T-cell (primary cell): Measurements from ENCODE around the gene C6orf15. TPM values are rescaled to one million over a fixed set of nuclear protein-coding genes. Genes with fewer than 3 reads are reported as not detected.

ENCODE experiments used
- ATAC-seq, 4 experiments: fragments of 200-7000 bp in 3 of 4; fragments of 150-1000 bp in 1 of 4; cut with Tn5 transposase; replicated peaks in 1 of 4; 1 replicate in 3 of 4; 2 replicates in 1 of 4; pipeline ENCODE4 v1.10.0; 2021; ENCODE audit warnings: moderate library complexity in 3 of 4, mild to moderate bottlenecking in 2 of 4, moderate number of reproducible peaks in 1 of 4
- CTCF ChIA-PET, 2 donors: fragments of 300-600 bp; sonication (Branson Sonifier 250); formaldehyde crosslinking; loops; one replicate each; lab custom pipeline; 2022; ENCODE audit warnings: antibody characterized with exemption in 2 of 2; lab: Charles Lee
- POLR2A ChIA-PET, 2 donors: fragments of 300-600 bp; sonication (Branson Sonifier 250); formaldehyde crosslinking; loops; one replicate each; lab custom pipeline; 2022; ENCODE audit warnings: antibody characterized with exemption in 2 of 2; lab: Charles Lee
- DNase-seq, 35 experiments: peaks; one replicate each; pipeline versions ENCODE4 v3.0.0 to v3.0.0-alpha.2; 2013 to 2023
- H3K27ac ChIP-seq: one replicate; pipeline ENCODE4 v1.5.1; 2013; ENCODE audit warnings: low read length
- H3K27me3 ChIP-seq, 2 experiments: replicated peaks in 1 of 2; 1 replicate in 1 of 2; 2 replicates in 1 of 2; pipeline versions ENCODE4 v1.6.1 to v1.7.0; 2013; ENCODE audit warnings: low read length in 1 of 2, mixed read lengths in 1 of 2; ENCODE audit not compliant: control insufficient read depth in 2 of 2, insufficient read depth in 2 of 2; ENCODE audit errors: extremely low read depth in 1 of 2
- H3K36me3 ChIP-seq, 2 donors: 1 replicate in 1 of 2; 2 replicates in 1 of 2; pipeline versions ENCODE4 v1.6.1 to v1.7.0; 2013; ENCODE audit warnings: low read length in 1 of 2; ENCODE audit not compliant: control insufficient read depth in 2 of 2, insufficient read depth in 1 of 2; ENCODE audit errors: extremely low read depth in 1 of 2
- H3K4me1 ChIP-seq, 2 experiments: 1 replicate in 1 of 2; 2 replicates in 1 of 2; pipeline versions ENCODE4 v1.6.1 to v1.7.0; 2013; ENCODE audit warnings: low read length in 2 of 2, mixed read lengths in 1 of 2; ENCODE audit not compliant: insufficient read depth in 2 of 2, control insufficient read depth in 1 of 2; ENCODE audit errors: extremely low read depth in 1 of 2
- H3K4me3 ChIP-seq, 2 donors: 1 replicate in 1 of 2; 2 replicates in 1 of 2; pipeline versions ENCODE4 v1.5.1 to v1.7.0; 2013; ENCODE audit warnings: mild to moderate bottlenecking in 2 of 2, low read length in 1 of 2, moderate library complexity in 1 of 2; ENCODE audit not compliant: control insufficient read depth in 1 of 2; ENCODE audit errors: extremely low read depth in 1 of 2
- H3K9me3 ChIP-seq: 2 replicates; pipeline ENCODE4 v1.7.0; 2013
- H3K27ac Mint-ChIP-seq, 2 donors: one replicate each; pipeline ENCODE4 v1.8.0; 2020 to 2021; ENCODE audit warnings: mild to moderate bottlenecking in 2 of 2, mixed read lengths in 2 of 2
- H3K27me3 Mint-ChIP-seq, 2 donors: one replicate each; pipeline ENCODE4 v1.8.0; 2021 to 2022; ENCODE audit warnings: mixed read lengths in 2 of 2
- H3K36me3 Mint-ChIP-seq: one replicate; pipeline ENCODE4 v1.8.0; 2021; ENCODE audit warnings: mixed read lengths
- H3K4me1 Mint-ChIP-seq, 3 donors: one replicate each; pipeline ENCODE4 v1.8.0; 2020 to 2022; ENCODE audit warnings: mixed read lengths in 3 of 3, mild to moderate bottlenecking in 1 of 3
- H3K4me3 Mint-ChIP-seq, 3 donors: one replicate each; pipeline ENCODE4 v1.8.0; 2020 to 2022; ENCODE audit warnings: mild to moderate bottlenecking in 3 of 3, mixed read lengths in 3 of 3, moderate library complexity in 3 of 3
- H3K9me3 Mint-ChIP-seq, 3 donors: one replicate each; pipeline ENCODE4 v1.8.0; 2020 to 2022; ENCODE audit warnings: mixed read lengths in 3 of 3
- WGBS: methylation state at CpG from one replicate; pipeline ENCODE4 v1.1.5; 2013; ENCODE audit warnings: missing lambda C conversion rate; ENCODE audit not compliant: insufficient coverage; 5-methylcytosine and 5-hydroxymethylcytosine counted together
- total RNA-seq, 35 experiments: library from RNA in 6 of 35; stranded (reverse) in 6 of 35; fragments of 120-200 nt in 1 of 35; gene quantifications; one replicate each; pipeline versions ENCODE4 v1.2.1 to v1.2.4 and lab custom pipeline; 2013 to 2026

Gene C6orf15
- total RNA-seq, 5 donors from 2014 or later (not counting 1 experiment from before 2014, with no cell fraction given), result not detected

- peaks cover 7 to 19% of the 10 kb centered on the region in 2 donors for H3K27me3 Mint-ChIP-seq
- POLR2A ChIA-PET, result no interaction called here
- Histone ChIP-seq H3K9me3 (no peaks in the 10 kb centered on the region), H3K4me3 (no peak within 1 kb of the TSS), H3K4me1 (no peaks in the 10 kb centered on the region), H3K36me3 (no peaks in the 10 kb centered on the region), H3K27ac (no peak within 1 kb of the TSS), H3K27me3 (peaks cover 0 to 36% of the 10 kb centered on the region in 2 experiments)
- 71% methylated on average over 20 of the region's 26 CpGs for WGBS
- H3K9me3 Mint-ChIP-seq, result no peaks in the 10 kb centered on the region
- no peak for ATAC-seq
- H3K4me1 Mint-ChIP-seq, result peaks cover 0 to 4% (median under 1%) of the 10 kb centered on the region in 3 donors
- H3K36me3 Mint-ChIP-seq, result no peaks in the 10 kb centered on the region
- DNase-seq, result no peak
- no peak within 1 kb of the TSS for H3K4me3 Mint-ChIP-seq
- no peak within 1 kb of the TSS for H3K27ac Mint-ChIP-seq
- CTCF ChIA-PET, result no interaction called here
Measured at GRCh38 chr6:31120151-31120915, 8.0 kb upstream of the C6orf15 start, which contains the start of gene CDSN. Gene CDSN, minus strand, starts transcription at chr6:31120446. Its CDS starts 27 bp downstream, at chr6:31120419.

DNA sequence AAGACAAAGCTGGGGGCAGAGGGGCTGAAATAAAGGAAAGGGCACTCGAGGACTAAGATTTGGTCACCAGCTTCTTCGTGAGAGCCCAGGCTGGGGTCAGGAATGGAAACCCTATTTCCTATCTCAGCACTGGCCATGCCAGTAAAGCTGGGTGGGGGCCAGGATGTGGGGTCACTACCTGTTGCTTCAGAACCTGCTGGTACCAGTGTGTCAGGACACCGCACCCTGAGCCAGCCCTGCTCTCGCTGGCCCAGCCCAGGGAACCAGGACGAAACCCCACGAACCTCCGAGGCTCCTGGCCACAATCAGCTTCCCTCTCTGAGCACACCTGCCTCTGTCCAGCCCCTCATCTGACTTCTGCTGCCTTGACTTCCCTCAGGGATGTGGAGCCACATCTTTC, 5.8 kb upstream of the C6orf15 start:
- peaks cover 7 to 26% of the 10 kb centered on the region in 2 donors for H3K27me3 Mint-ChIP-seq
- H3K9me3 Mint-ChIP-seq, result no peaks in the 10 kb centered on the region
- H3K27ac Mint-ChIP-seq, result no peak overlapping the region

GRCh38 chr6:31116661-31117385, 4.4 kb upstream of the C6orf15 start:
- CTCF ChIA-PET, result no interaction called here
- Histone ChIP-seq H3K9me3 (no peaks in the 10 kb centered on the region), H3K4me1 (peaks cover 0 to 9% of the 10 kb centered on the region in 2 experiments), H3K36me3 (no peaks in the 10 kb centered on the region), H3K27ac (no peak overlapping the region), H3K27me3 (peaks cover 0 to 48% of the 10 kb centered on the region in 2 experiments), H3K4me3 (no peak overlapping the region)
- H3K27me3 Mint-ChIP-seq, result peaks cover 7 to 27% of the 10 kb centered on the region in 2 donors
- DNase-seq (no peak), ATAC-seq (no peak)
- H3K9me3 Mint-ChIP-seq, result no peaks in the 10 kb centered on the region
- H3K4me3 Mint-ChIP-seq, result no peak overlapping the region
- no peak overlapping the region for H3K27ac Mint-ChIP-seq
- H3K4me1 Mint-ChIP-seq, result peaks cover 4 to 14% (median 5%) of the 10 kb centered on the region in 3 donors
- POLR2A ChIA-PET, result no interaction called here
- 87% methylated on average over 16 of the region's 19 CpGs for WGBS
- no peaks in the 10 kb centered on the region for H3K36me3 Mint-ChIP-seq

More for the DNA sequence above, 5.8 kb upstream of the C6orf15 start:
- H3K4me3 Mint-ChIP-seq, result no peak overlapping the region
- H3K36me3 Mint-ChIP-seq, result no peaks in the 10 kb centered on the region
- no peak for DNase-seq
- POLR2A ChIA-PET, result no interaction called here
- no peaks in the 10 kb centered on the region for H3K9me3 ChIP-seq
- 72% methylated on average over 7 of the region's 7 CpGs for WGBS
- peaks cover 0 to 47% of the 10 kb centered on the region in 2 experiments for H3K27me3 ChIP-seq
- H3K36me3 ChIP-seq, result no peaks in the 10 kb centered on the region
- H3K4me1 Mint-ChIP-seq, result peaks cover 4 to 14% (median 5%) of the 10 kb centered on the region in 3 donors
- no peak overlapping the region for H3K27ac ChIP-seq
- CTCF ChIA-PET, result interaction anchor here in 1 of 2 donors (0.6 kb wide), 1 partner anchor 1329 kb away, joined by 5 read pairs; no protein-coding TSS in a partner anchor
- ATAC-seq, result no peak
- H3K4me1 ChIP-seq, result peaks cover 0 to 9% of the 10 kb centered on the region in 2 experiments
- H3K4me3 ChIP-seq, result no peak overlapping the region

DNA sequence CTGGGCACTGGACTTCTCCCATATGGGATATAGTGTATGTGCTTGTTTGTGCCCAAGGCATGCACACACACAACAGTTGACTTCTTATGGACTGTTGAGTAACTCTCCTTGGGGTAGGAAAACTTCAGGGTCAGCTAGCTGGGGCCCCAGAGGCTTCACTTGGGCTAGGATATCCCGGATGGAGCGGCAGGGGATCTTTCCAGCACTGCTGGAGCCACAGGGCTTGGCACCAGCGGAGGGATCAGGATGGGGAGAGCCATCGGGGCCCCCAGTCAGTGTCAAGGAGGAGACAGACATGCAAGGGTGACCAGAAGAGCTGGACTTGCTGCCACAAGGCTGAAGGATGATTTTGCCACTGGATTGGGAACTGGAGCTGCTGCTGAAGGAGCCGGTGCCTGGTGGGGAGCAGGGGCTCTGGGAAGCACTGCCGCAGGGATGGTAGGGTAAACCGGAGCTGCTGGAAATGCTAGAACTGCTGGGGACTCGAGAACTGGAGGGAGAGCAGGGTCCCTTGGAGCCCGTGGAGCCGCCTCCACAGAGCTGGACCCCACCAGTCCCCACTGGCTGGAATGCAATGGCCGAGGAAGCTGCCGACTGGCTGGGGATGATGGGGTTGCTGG, 3.7 kb upstream of the C6orf15 start:
- Mint-ChIP-seq H3K9me3 (no peaks in the 10 kb centered on the region), H3K36me3 (no peaks in the 10 kb centered on the region), H3K27me3 (peaks cover 7 to 25% of the 10 kb centered on the region in 2 donors), H3K27ac (no peak overlapping the region), H3K4me1 (peaks cover 4 to 14% (median 5%) of the 10 kb centered on the region in 3 donors), H3K4me3 (no peak overlapping the region)
- Histone ChIP-seq H3K9me3 (no peaks in the 10 kb centered on the region), H3K4me1 (peaks cover 0 to 9% of the 10 kb centered on the region in 2 experiments), H3K27me3 (peaks cover 0 to 48% of the 10 kb centered on the region in 2 experiments), H3K27ac (no peak overlapping the region), H3K4me3 (no peak overlapping the region), H3K36me3 (no peaks in the 10 kb centered on the region)
- ATAC-seq, result no peak
- 81% methylated on average over 10 of the region's 12 CpGs for WGBS
- ChIA-PET CTCF (interaction anchor here (0.6 to 0.9 kb wide), 2 partner anchors 9 to 29 kb away, joined by 3 read pairs; no protein-coding TSS in a partner anchor), POLR2A (no interaction called here)
- DNase-seq, result no peak

- Histone ChIP-seq H3K4me3 (no peak overlapping the region), H3K4me1 (peaks cover 0 to 9% of the 10 kb centered on the region in 2 experiments), H3K27ac (no peak overlapping the region), H3K36me3 (no peaks in the 10 kb centered on the region), H3K27me3 (peaks cover 0 to 51% of the 10 kb centered on the region in 2 experiments), H3K9me3 (no peaks in the 10 kb centered on the region)
- Mint-ChIP-seq H3K27ac (peak overlapping the region; percentile 33 to 55), H3K36me3 (no peaks in the 10 kb centered on the region), H3K4me1 (peaks cover 4 to 14% (median 5%) of the 10 kb centered on the region in 3 donors), H3K27me3 (peaks cover 7 to 26% of the 10 kb centered on the region in 2 donors), H3K9me3 (no peaks in the 10 kb centered on the region), H3K4me3 (no peak overlapping the region)
- ChIA-PET POLR2A (no interaction called here), CTCF (interaction anchor here (0.6 to 1.7 kb wide), 4 partner anchors 9 to 912 kb away, joined by 3 to 6 read pairs (median 4); no protein-coding TSS in a partner anchor)
- DNase-seq (peak in 1 of 35 experiments; percentile 45), ATAC-seq (peak; percentile 65 to 88 (median 70))
- 55% methylated on average over 7 of the region's 9 CpGs for WGBS
Measured at GRCh38 chr6:31114970-31115849, 2.8 kb upstream of the C6orf15 start.
